Measurements from ENCODE around the gene SVOP. TPM values are rescaled to one million over a fixed set of nuclear protein-coding genes. Genes with fewer than 3 reads are reported as not detected.
"Not testable (repeated sequence)": the region's sequence is repeated elsewhere in the genome, so short reads cannot be mapped to it uniquely, and the experiment has no call there.

Gene SVOP
- total and polyA plus RNA-seq, 4 donors, result 8.7 to 33.5 (median 29.5) TPM

- H3K4me3 ChIP-seq (ENCODE audit: low read depth, low read length), result no peak overlapping the region
- no peak overlapping the region for H3K27ac ChIP-seq (ENCODE audit: low read depth, low read length)
- no peak for DNase-seq (ENCODE audit: low read depth in 4 of 6, low spot score in 6 of 6)
- H3K36me3 ChIP-seq (ENCODE audit: control insufficient read depth, insufficient read depth, low read length), result no peaks in the 10 kb centered on the region
- WGBS (ENCODE audit: insufficient coverage), result 64% methylated on average over 3 of the region's 7 CpGs
- H3K9me3 ChIP-seq (ENCODE audit: control insufficient read depth, insufficient read depth, low read length), result no peaks in the 10 kb centered on the region
- H3K27me3 ChIP-seq (ENCODE audit: control insufficient read depth, insufficient read depth, low read length), result peaks cover 7% of the 10 kb centered on the region
- no peaks in the 10 kb centered on the region for H3K4me1 ChIP-seq (ENCODE audit: control insufficient read depth, insufficient read depth, low read length)
Observed at GRCh38 chr12:109033239-109034196, 12.7 kb upstream of the SVOP start.

- Histone ChIP-seq H3K4me3 (ENCODE audit: low read depth, low read length) (no peak overlapping the region), H3K36me3 (ENCODE audit: control insufficient read depth, insufficient read depth, low read length) (no peaks in the 10 kb centered on the region), H3K4me1 (ENCODE audit: control insufficient read depth, insufficient read depth, low read length) (no peaks in the 10 kb centered on the region), H3K27ac (ENCODE audit: low read depth, low read length) (no peak overlapping the region), H3K27me3 (ENCODE audit: control insufficient read depth, insufficient read depth, low read length) (peaks cover 7% of the 10 kb centered on the region), H3K9me3 (ENCODE audit: control insufficient read depth, insufficient read depth, low read length) (no peaks in the 10 kb centered on the region)
- WGBS (ENCODE audit: insufficient coverage), result 20% methylated on average over 1 of the region's 2 CpGs
- no peak for DNase-seq (ENCODE audit: low read depth in 4 of 6, low spot score in 6 of 6)
Observed at GRCh38 chr12:109029411-109029810, 8.5 kb upstream of the SVOP start.

GRCh38 chr12:109028624-109029023 lies 7.8 kb upstream of the SVOP start:
- H3K4me3 ChIP-seq (ENCODE audit: low read depth, low read length); H3K27me3 ChIP-seq (ENCODE audit: control insufficient read depth, insufficient read depth, low read length); H3K9me3 ChIP-seq (ENCODE audit: control insufficient read depth, insufficient read depth, low read length); H3K4me1 ChIP-seq (ENCODE audit: control insufficient read depth, insufficient read depth, low read length); H3K27ac ChIP-seq (ENCODE audit: low read depth, low read length); DNase-seq (ENCODE audit: low read depth in 4 of 6, low spot score in 6 of 6); H3K36me3 ChIP-seq (ENCODE audit: control insufficient read depth, insufficient read depth, low read length): not testable (repeated sequence)
- whole genome bisulfite sequencing (ENCODE audit: insufficient coverage), result 33% methylated on average over 1 of the region's 3 CpGs

GRCh38 chr12:109027767-109028166 lies 6.9 kb upstream of the SVOP start:
- peak in 1 of 6 donors; percentile 16 for DNase-seq (ENCODE audit: low read depth in 4 of 6, low spot score in 6 of 6)
- peaks cover 7% of the 10 kb centered on the region for H3K27me3 ChIP-seq (ENCODE audit: control insufficient read depth, insufficient read depth, low read length)
- H3K36me3 ChIP-seq (ENCODE audit: control insufficient read depth, insufficient read depth, low read length), result no peaks in the 10 kb centered on the region
- no peak overlapping the region for H3K27ac ChIP-seq (ENCODE audit: low read depth, low read length)
- no CpG with 5 or more reads among the region's 1 CpG for WGBS (ENCODE audit: insufficient coverage)
- no peak overlapping the region for H3K4me3 ChIP-seq (ENCODE audit: low read depth, low read length)
- H3K4me1 ChIP-seq (ENCODE audit: control insufficient read depth, insufficient read depth, low read length), result no peaks in the 10 kb centered on the region
- H3K9me3 ChIP-seq (ENCODE audit: control insufficient read depth, insufficient read depth, low read length), result no peaks in the 10 kb centered on the region

- Histone ChIP-seq H3K27ac (ENCODE audit: low read depth, low read length) (peak overlapping the region; percentile 21), H3K9me3 (ENCODE audit: control insufficient read depth, insufficient read depth, low read length) (no peaks in the 10 kb centered on the region), H3K36me3 (ENCODE audit: control insufficient read depth, insufficient read depth, low read length) (no peaks in the 10 kb centered on the region), H3K4me1 (ENCODE audit: control insufficient read depth, insufficient read depth, low read length) (peaks cover 6% of the 10 kb centered on the region), H3K27me3 (ENCODE audit: control insufficient read depth, insufficient read depth, low read length) (no peaks in the 10 kb centered on the region), H3K4me3 (ENCODE audit: low read depth, low read length) (peak overlapping the region; percentile 36)
- WGBS (ENCODE audit: insufficient coverage), result 61% methylated on average over 2 of the region's 7 CpGs
- peak in 4 of 6 donors; percentile 3 to 81 (median 30) for DNase-seq (ENCODE audit: low read depth in 4 of 6, low spot score in 6 of 6)
Observed at GRCh38 chr12:109020146-109020795, 597 bp downstream of the SVOP start.

GRCh38 chr12:109018296-109018695 lies 2.6 kb downstream of the SVOP start:
- Histone ChIP-seq H3K27ac (ENCODE audit: low read depth, low read length) (no peak overlapping the region), H3K9me3 (ENCODE audit: control insufficient read depth, insufficient read depth, low read length) (no peaks in the 10 kb centered on the region), H3K36me3 (ENCODE audit: control insufficient read depth, insufficient read depth, low read length) (no peaks in the 10 kb centered on the region), H3K27me3 (ENCODE audit: control insufficient read depth, insufficient read depth, low read length) (no peaks in the 10 kb centered on the region), H3K4me1 (ENCODE audit: control insufficient read depth, insufficient read depth, low read length) (peaks cover 6% of the 10 kb centered on the region), H3K4me3 (ENCODE audit: low read depth, low read length) (no peak overlapping the region)
- WGBS (ENCODE audit: insufficient coverage), result 20% methylated on average over 1 of the region's 4 CpGs
- DNase-seq (ENCODE audit: low read depth in 4 of 6, low spot score in 6 of 6), result peak in 1 of 6 donors; percentile 38

- Histone ChIP-seq H3K27ac (ENCODE audit: low read depth, low read length) (no peak overlapping the region), H3K36me3 (ENCODE audit: control insufficient read depth, insufficient read depth, low read length) (no peaks in the 10 kb centered on the region), H3K9me3 (ENCODE audit: control insufficient read depth, insufficient read depth, low read length) (no peaks in the 10 kb centered on the region), H3K27me3 (ENCODE audit: control insufficient read depth, insufficient read depth, low read length) (no peaks in the 10 kb centered on the region), H3K4me1 (ENCODE audit: control insufficient read depth, insufficient read depth, low read length) (peaks cover 6% of the 10 kb centered on the region), H3K4me3 (ENCODE audit: low read depth, low read length) (no peak overlapping the region)
- DNase-seq (ENCODE audit: low read depth in 4 of 6, low spot score in 6 of 6), result no peak
- 71% methylated on average over 4 of the region's 6 CpGs for WGBS (ENCODE audit: insufficient coverage)
Observed at GRCh38 chr12:109016978-109017377, 3.9 kb downstream of the SVOP start.

GRCh38 chr12:109016016-109016415 lies 4.9 kb downstream of the SVOP start:
- Histone ChIP-seq H3K4me3 (ENCODE audit: low read depth, low read length) (no peak overlapping the region), H3K27ac (ENCODE audit: low read depth, low read length) (no peak overlapping the region)
- DNase-seq (ENCODE audit: low read depth in 4 of 6, low spot score in 6 of 6), result no peak

GRCh38 chr12:109014984-109015765 lies 5.7 kb downstream of the SVOP start:
- 94% methylated on average over 5 of the region's 6 CpGs for WGBS (ENCODE audit: insufficient coverage)
- Histone ChIP-seq H3K4me1 (ENCODE audit: control insufficient read depth, insufficient read depth, low read length) (no peaks in the 10 kb centered on the region), H3K9me3 (ENCODE audit: control insufficient read depth, insufficient read depth, low read length) (no peaks in the 10 kb centered on the region), H3K4me3 (ENCODE audit: low read depth, low read length) (no peak overlapping the region), H3K27me3 (ENCODE audit: control insufficient read depth, insufficient read depth, low read length) (no peaks in the 10 kb centered on the region), H3K27ac (ENCODE audit: low read depth, low read length) (no peak overlapping the region), H3K36me3 (ENCODE audit: control insufficient read depth, insufficient read depth, low read length) (no peaks in the 10 kb centered on the region)
- DNase-seq (ENCODE audit: low read depth in 4 of 6, low spot score in 6 of 6), result no peak

More at GRCh38 chr12:109016016-109016415, 4.9 kb downstream of the SVOP start:
- H3K9me3 ChIP-seq (ENCODE audit: control insufficient read depth, insufficient read depth, low read length), result no peaks in the 10 kb centered on the region
- 94% methylated on average over 5 of the region's 8 CpGs for whole genome bisulfite sequencing (ENCODE audit: insufficient coverage)
- no peaks in the 10 kb centered on the region for H3K27me3 ChIP-seq (ENCODE audit: control insufficient read depth, insufficient read depth, low read length)
- H3K36me3 ChIP-seq (ENCODE audit: control insufficient read depth, insufficient read depth, low read length), result no peaks in the 10 kb centered on the region
- peaks cover 5% of the 10 kb centered on the region for H3K4me1 ChIP-seq (ENCODE audit: control insufficient read depth, insufficient read depth, low read length)
